GM10266 (cell line): ENCODE data around the gene AMBP.

Source experiments
- DNase-seq: peaks from one replicate; pipeline ENCODE4 v3.0.0; 2012; ENCODE audit errors: extremely low spot score
- TF ChIP-seq, protein P1 (sequence below): IDR thresholded peaks from 2 replicates; pipeline ENCODE4 v1.5.1; 2012; ENCODE audit warnings: mild to moderate bottlenecking, low read depth; ENCODE audit not compliant: control insufficient read depth, insufficient read depth; ENCODE audit errors: missing control alignments

AMBP gene

DNA sequence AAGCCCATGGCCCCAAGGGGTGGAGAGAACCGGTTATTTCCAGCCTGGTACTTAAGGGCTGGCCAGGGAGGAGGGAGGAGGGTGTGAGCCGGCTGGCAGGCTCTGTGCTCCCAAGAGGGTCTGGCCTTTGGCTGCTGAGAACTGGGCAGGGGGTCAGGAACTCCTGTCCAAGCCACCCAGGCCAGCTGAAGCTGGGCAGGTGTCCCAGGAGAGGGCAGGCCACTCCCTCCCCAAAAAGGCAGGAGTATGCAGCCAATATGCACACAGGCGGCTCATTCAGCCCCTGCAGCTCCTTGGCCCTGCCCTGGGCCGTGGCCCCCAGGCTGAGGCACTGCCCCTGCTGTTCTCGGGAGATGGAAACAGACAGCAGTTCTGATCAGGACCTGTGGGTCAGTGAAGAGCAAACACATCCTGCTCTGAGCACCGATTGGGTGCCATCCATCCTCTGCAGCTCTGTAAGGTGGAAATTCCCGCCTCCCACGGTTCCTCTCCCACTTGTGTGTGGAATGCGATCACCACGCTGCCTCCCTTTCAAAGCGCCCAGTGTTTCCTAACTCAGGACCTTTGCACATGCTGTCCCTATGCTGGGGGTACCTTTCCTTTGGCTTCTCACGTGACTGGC, 38.1 kb upstream of the AMBP start:
- DNase-seq: no peak
- TF ChIP-seq, protein P1, sequence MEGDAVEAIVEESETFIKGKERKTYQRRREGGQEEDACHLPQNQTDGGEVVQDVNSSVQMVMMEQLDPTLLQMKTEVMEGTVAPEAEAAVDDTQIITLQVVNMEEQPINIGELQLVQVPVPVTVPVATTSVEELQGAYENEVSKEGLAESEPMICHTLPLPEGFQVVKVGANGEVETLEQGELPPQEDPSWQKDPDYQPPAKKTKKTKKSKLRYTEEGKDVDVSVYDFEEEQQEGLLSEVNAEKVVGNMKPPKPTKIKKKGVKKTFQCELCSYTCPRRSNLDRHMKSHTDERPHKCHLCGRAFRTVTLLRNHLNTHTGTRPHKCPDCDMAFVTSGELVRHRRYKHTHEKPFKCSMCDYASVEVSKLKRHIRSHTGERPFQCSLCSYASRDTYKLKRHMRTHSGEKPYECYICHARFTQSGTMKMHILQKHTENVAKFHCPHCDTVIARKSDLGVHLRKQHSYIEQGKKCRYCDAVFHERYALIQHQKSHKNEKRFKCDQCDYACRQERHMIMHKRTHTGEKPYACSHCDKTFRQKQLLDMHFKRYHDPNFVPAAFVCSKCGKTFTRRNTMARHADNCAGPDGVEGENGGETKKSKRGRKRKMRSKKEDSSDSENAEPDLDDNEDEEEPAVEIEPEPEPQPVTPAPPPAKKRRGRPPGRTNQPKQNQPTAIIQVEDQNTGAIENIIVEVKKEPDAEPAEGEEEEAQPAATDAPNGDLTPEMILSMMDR: no peak

DNA sequence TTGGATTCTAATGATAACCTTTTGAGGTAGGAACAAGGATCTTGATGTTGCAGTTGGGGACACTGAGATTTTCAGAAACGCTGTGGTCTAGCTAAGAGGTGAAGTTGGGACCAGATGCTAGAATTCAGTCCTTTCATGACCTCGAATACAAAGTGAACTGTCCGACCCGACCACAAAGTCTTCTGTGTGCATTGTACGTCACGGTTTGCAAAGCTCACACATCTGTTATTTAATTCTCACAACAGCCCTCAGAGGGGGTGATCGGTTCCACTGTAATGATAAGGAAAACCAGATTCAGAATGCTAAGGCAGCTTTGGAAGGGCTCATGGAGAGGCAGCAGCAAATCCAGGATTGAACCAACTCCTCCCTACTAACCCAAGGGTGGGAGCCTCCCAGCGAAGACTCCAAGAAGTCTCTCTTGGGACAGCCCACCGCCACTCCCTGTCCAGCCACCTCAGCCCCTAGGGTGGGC, 37.6 kb upstream of the AMBP start:
- TF ChIP-seq, protein P1: no peak
- DNase-seq: no peak

DNA sequence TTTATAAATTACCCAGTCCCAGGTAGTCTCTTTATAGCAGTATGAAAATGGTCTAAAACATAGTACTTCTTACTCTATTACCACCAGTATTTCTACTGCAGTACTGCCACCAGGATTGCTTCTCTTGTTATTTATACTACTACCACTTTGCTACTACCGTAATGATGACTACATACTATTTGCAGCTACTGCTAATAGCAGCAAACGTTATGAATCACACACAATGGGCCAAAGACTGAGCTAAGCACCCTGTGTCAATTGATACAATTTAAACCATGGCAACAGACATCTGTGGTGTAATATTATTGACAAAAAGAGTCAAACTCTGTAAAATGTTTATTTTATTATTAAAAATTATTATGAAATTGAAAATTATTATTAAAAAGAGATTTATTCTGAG, 36.3 kb upstream of the AMBP start:
- no peak for DNase-seq
- TF ChIP-seq, protein P1: no peak

DNA sequence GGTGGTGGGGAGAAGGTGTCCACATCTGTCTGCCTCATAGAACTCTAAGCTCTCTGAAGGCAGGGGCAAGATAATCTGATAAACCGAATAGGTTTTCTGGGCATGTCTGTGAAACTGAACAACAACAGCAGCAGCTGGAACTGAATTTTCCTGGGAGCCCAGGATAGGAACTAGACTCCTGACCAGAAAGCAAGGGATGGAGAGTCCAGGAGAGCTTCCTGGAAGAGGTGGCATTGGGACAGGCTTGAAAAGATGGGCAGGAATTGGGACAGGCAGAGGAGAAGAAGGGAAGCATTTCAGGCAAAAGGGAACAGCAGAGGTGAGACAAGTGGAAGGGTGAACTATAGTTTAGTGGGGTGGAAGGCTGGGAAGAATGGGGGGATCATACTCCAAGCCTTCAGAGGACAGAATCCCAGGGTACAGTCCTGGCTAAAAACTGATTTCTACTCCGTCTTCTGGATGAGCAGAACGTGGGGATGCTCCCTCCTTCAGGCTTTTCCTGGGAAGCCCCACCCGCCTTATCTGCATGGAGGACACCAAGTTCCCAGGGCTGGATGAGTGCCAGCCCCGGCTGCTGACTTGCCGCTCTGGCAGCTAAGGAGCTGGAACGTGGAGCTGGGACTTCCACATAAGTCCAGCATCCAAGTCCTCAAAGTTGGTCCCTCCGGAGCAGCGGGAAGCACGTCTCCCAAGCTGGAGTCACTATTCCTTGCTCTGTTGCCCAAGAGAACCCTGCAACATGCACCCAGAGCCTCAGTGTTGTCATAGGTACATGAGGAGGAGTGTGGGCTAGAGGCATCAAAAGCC, 34.9 kb upstream of the AMBP start:
- DNase-seq: no peak
- TF ChIP-seq, protein P1: no peak

DNA sequence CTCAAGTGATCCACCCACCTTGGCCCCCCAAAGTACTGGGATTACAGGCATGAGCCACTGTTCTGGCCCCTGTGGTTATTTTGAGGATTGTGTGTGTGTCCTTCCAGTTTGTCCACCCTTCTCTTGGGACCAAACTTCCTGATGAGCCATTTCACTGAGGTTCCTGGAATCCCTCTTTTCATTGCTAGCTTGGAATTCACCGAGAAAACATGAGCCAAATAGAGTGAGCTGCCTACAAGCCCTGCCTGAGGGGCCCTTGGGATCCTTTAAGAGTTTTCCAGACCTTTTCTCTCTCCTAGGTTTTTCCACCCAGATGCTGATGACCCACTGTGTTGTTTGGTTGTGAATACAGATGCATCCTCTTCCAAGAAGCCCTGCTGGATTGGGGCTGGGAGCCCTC, 34.2 kb upstream of the AMBP start:
- DNase-seq: no peak
- TF ChIP-seq, protein P1: no peak

DNA sequence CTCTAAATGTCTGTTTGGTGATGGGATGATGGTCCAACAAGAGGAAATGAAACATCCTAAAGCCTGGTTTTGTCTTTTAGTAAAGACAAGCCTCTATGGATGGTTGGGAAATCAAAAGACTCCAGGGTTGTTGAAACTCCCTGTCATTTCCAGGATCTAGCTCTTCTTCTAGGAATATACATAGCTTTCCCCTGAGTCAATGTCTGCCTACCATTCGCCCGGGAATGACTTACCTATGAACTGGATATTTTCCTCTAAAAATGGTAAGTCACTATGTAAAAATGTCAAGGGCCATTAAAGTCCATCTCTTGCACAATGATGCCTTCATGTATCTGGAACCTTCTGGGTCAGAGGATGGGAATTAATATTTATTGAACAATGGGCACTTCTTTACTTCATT, 32.1 kb upstream of the AMBP start:
- TF ChIP-seq, protein P1: no peak
- DNase-seq: no peak

DNA sequence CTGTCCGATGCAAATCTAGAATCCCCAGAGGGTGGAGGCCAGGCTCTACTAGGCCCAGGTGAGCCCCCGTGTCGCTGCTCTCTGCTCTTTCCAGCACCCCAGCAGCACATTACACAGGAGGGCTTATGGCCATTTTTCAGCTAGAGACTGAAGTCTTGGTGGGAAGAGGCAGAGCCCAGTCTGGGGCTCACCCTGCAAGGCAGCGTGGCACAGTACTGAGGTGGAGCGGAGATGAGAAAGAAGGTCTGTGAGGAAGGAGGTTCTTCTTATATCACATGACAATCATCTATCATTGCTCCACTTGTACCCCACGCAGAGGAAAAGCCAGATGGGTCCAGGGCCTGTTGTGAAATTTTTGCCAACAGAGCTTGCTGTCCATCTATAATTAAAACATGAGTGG, 31.0 kb upstream of the AMBP start:
- DNase-seq: no peak
- TF ChIP-seq, protein P1: no peak
